ENCODE measurements around the gene MACROD2. TPM values are rescaled to one million over a fixed set of nuclear protein-coding genes. Genes with fewer than 3 reads are reported as not detected.

Gene MACROD2
- total RNA-seq, 2 donors from 2014 or later: 0.94 to 10.4 TPM

DNA sequence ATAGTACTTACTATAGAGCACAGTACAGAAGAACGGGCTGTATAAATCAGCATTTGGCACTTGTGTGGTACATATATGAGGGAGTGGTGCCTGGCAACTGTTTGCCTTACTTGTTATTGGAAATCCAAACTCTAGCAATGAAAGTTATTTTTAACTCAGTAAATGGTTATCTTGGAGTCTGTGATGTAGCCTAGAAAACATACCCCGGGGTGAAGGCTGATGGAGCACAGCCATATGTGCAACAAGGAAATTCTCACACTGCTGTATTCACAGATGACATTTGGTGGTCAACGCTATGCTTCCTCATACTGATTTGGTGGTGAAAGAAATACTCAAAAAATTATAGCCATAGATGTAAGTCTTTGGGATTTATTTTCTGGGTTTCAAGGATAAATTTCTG lies 1149.6 kb downstream of the MACROD2 start:
- no peak overlapping the region for H3K4me3 ChIP-seq
- no peaks in the 10 kb centered on the region for H3K9me3 ChIP-seq
- TF ChIP-seq, protein P1, sequence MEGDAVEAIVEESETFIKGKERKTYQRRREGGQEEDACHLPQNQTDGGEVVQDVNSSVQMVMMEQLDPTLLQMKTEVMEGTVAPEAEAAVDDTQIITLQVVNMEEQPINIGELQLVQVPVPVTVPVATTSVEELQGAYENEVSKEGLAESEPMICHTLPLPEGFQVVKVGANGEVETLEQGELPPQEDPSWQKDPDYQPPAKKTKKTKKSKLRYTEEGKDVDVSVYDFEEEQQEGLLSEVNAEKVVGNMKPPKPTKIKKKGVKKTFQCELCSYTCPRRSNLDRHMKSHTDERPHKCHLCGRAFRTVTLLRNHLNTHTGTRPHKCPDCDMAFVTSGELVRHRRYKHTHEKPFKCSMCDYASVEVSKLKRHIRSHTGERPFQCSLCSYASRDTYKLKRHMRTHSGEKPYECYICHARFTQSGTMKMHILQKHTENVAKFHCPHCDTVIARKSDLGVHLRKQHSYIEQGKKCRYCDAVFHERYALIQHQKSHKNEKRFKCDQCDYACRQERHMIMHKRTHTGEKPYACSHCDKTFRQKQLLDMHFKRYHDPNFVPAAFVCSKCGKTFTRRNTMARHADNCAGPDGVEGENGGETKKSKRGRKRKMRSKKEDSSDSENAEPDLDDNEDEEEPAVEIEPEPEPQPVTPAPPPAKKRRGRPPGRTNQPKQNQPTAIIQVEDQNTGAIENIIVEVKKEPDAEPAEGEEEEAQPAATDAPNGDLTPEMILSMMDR (IDR thresholded peaks at IDR 0.05): no peak
- no peaks in the 10 kb centered on the region for H3K36me3 ChIP-seq
- H3K27ac ChIP-seq: no peak overlapping the region
- no peaks in the 10 kb centered on the region for H3K27me3 ChIP-seq
- no peaks in the 10 kb centered on the region for H3K4me1 ChIP-seq
- no peak for DNase-seq (ENCODE audit: low spot score)

DNA sequence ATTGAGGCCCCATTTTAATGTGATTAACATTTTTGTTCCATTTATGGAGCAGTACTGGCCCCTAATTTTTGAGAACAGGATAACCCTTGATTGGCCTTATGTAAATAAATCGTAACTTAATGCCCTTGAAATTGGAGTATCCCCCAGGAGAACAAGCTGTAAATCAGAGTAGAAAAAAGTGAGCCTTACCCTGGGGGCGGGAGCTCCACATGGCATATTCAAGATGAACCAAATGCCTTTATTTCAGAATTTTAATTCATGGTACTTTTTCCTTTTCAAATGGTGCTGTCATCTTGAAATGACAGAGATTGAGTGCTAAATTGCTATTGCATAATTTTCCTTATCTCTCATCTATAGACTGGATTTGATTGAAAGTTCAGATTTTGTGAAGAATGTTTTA lies 1151.6 kb downstream of the MACROD2 start:
- H3K4me3 ChIP-seq: no peak overlapping the region
- TF ChIP-seq, protein P1 (IDR thresholded peaks at IDR 0.05): no peak
- DNase-seq (ENCODE audit: low spot score): no peak
- H3K4me1 ChIP-seq: no peaks in the 10 kb centered on the region
- H3K27ac ChIP-seq: no peak overlapping the region
- no peaks in the 10 kb centered on the region for H3K27me3 ChIP-seq
- H3K9me3 ChIP-seq: no peaks in the 10 kb centered on the region
- H3K36me3 ChIP-seq: no peaks in the 10 kb centered on the region

DNA sequence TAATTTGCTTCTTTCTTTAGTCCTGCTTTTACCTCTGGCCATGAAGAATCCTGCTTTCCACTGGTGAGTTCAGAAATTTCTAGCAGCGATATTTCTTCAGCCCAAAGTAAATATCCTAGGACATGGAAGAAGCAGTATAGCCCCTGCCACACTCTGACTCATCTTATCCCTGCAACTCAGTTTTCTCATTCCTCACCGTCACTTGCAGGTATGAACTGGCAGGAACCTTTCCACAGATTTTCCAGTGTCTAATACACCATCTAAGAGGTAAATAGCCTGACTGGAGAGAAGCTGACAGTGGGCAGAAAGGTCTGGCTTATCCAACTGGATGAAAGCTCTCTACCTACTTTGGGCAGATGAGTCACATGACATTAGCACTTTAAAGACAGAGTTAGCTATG lies 1158.8 kb downstream of the MACROD2 start:
- TF ChIP-seq, protein P1 (IDR thresholded peaks at IDR 0.05): no peak
- Histone ChIP-seq H3K36me3 (no peaks in the 10 kb centered on the region), H3K9me3 (no peaks in the 10 kb centered on the region), H3K4me1 (no peaks in the 10 kb centered on the region), H3K27me3 (no peaks in the 10 kb centered on the region), H3K27ac (no peak overlapping the region), H3K4me3 (no peak overlapping the region)
- DNase-seq (ENCODE audit: low spot score): no peak

DNA sequence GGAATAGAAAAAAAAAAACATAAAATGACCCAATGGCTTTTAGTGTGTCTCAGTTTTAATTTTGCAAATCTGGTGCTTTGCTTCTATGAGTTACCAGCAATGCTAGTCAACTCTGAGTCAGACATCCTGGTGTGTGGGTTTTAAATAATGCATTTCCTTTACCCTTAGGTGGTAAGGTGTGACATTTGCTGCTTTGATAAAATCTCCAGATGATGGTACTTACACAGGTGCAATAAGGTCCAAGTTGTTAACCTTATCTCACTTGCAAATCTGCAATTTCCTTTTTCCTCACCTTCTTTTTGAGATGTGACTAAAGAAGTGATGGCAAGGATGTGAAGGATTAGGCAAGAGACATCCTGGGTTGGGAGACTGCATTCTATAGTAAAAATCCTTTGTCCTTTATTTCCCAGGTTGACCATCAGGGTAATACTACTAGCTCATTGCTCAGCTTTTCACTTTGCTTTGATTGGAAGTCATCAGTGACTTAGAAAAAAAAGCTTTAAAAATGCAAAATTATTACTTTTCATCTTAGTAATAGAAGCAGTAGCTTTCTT lies 1160.6 kb downstream of the MACROD2 start:
- no peaks in the 10 kb centered on the region for H3K4me1 ChIP-seq
- H3K27ac ChIP-seq: no peak overlapping the region
- TF ChIP-seq, protein P1 (IDR thresholded peaks at IDR 0.05): no peak
- H3K9me3 ChIP-seq: no peaks in the 10 kb centered on the region
- DNase-seq (ENCODE audit: low spot score): no peak
- H3K27me3 ChIP-seq: no peaks in the 10 kb centered on the region
- no peaks in the 10 kb centered on the region for H3K36me3 ChIP-seq
- no peak overlapping the region for H3K4me3 ChIP-seq

DNA sequence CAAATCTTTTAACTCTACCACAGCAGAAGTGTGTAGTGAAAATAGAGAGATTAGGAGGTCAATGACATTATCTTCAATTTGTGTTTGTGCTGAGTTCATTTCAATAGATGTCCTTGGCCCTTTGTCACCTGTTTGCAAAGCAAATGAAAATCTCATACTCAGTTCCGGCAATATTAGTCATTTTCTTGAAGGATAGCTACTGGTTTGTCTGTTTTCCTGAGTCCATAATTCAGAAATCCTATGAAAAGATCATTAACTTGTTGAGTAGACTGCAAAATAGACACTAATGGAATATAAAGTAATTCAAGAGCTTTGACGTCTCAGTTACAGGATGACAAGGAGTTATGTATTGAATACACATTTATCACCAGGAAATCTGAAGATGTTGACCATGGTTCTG lies 1163.2 kb downstream of the MACROD2 start:
- Histone ChIP-seq H3K9me3 (no peaks in the 10 kb centered on the region), H3K4me3 (no peak overlapping the region), H3K27ac (no peak overlapping the region), H3K27me3 (no peaks in the 10 kb centered on the region), H3K4me1 (no peaks in the 10 kb centered on the region), H3K36me3 (no peaks in the 10 kb centered on the region)
- no peak for DNase-seq (ENCODE audit: low spot score)
- TF ChIP-seq, protein P1 (IDR thresholded peaks at IDR 0.05): no peak

DNA sequence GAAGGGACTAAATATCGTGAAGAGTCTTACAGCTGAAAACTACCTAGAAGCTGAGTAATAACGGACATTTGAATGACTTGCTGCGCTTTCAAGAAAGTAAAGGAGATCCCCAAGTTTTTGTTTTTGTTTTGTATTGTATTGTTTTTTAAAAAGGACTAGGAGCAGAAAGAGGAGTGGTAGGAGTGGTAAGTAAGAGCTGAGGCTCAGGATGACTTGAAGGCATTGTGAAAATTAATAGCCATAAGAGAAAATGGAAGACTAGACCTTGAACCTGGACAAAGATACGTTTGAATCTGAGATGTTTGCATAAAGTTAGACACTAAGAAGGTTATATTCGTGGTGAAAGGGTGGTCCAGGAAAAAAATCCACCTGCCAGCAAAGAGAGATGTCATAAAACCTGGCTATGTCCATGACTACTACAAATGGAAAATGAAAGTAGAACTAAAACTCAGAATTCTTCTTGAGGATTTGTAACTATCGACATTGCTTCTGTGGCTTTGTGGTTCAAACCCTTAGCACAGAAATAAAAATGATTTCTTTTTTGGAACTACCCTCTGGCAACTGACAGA lies 1166.8 kb downstream of the MACROD2 start:
- TF ChIP-seq, protein P1 (IDR thresholded peaks at IDR 0.05): no peak
- no peak overlapping the region for H3K4me3 ChIP-seq
- no peak for DNase-seq (ENCODE audit: low spot score)
- H3K36me3 ChIP-seq: no peaks in the 10 kb centered on the region
- H3K9me3 ChIP-seq: no peaks in the 10 kb centered on the region
- no peaks in the 10 kb centered on the region for H3K27me3 ChIP-seq
- no peak overlapping the region for H3K27ac ChIP-seq
- H3K4me1 ChIP-seq: no peaks in the 10 kb centered on the region

Data from right atrium auricular region (tissue), 2 donors.